ENCODE measurements around the gene MACROD2.

MACROD2 gene

DNA sequence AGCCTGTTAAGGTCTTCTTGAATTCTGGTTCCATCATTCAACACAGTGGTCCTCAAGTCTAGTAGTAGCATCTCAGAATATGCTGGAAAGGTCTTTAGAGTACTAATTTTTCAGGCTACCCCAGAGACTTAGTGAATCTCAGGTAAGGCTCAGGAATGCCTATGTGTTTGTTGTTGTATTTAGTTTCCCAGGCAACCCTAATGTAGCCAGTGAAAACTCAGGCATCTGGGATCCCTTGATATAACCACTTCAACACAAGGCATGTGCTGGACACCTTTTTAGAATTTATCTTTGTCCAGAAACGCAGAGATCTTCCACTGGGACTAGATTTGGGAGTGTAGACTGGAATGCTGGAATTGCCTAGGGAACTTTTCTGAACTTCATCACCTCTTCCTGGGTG lies 940.0 kb downstream of the MACROD2 start:
- no peak overlapping the region for H3K4me3 ChIP-seq (ENCODE audit: low read depth in 1 of 2, low read length in 1 of 2)
- no peaks in the 10 kb centered on the region for H3K9me3 ChIP-seq
- TF ChIP-seq CTCF (IDR thresholded peaks at IDR 0.05) = no peak
- no peaks in the 10 kb centered on the region for H3K36me3 ChIP-seq
- no peaks in the 10 kb centered on the region for H3K4me1 ChIP-seq (ENCODE audit: control insufficient read depth in 1 of 2, insufficient read depth in 1 of 2, low read depth in 1 of 2, low read length in 1 of 2)
- no peak overlapping the region for H3K27ac ChIP-seq
- H3K27me3 ChIP-seq = no peaks in the 10 kb centered on the region

DNA sequence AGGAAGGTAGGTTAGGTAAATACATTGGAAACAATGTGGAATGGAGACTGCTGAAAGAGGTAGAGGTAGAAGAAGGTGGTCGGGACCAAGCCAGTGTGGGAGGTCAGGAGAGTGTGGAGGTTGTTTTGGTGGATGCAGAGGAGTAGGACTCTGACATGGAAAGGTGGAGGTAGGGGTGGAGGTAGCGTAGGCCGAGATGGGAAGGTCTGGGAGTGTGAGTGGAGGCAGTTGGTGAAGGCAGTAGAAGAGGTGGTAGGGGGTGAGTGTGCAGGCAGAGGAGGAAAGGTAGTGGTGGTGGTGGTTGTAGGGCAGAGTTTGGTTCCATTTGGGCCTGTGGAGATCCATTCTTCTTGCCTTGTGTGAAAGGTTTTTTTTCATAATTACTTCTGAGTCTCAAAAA lies 941.7 kb downstream of the MACROD2 start:
- Histone ChIP-seq H3K9me3 (no peaks in the 10 kb centered on the region), H3K4me1 (ENCODE audit: control insufficient read depth in 1 of 2, insufficient read depth in 1 of 2, low read depth in 1 of 2, low read length in 1 of 2) (no peaks in the 10 kb centered on the region)
- TF ChIP-seq CTCF (IDR thresholded peaks at IDR 0.05) = no peak

DNA sequence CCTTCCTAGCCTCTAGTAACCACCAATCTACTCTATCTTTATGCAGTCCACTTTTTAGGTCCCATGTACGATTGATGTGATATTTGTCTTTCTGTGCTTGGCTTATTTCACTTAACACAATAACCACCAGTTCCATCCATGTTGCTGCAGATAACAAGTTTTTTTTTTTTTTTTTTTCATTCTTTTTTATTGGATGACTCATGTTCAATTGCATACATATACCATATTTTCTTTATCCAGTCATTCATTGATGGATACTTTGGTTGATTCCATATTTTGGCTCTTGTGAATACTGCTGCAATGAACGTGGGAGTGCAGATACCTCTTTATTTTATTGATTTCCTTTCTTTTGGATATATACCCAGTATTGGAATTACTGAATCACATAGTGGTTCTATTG lies 942.5 kb downstream of the MACROD2 start:
- no peaks in the 10 kb centered on the region for H3K9me3 ChIP-seq
- no peak overlapping the region for H3K4me3 ChIP-seq (ENCODE audit: low read depth in 1 of 2, low read length in 1 of 2)
- no peaks in the 10 kb centered on the region for H3K36me3 ChIP-seq
- no peak overlapping the region for H3K27ac ChIP-seq
- no peak for TF ChIP-seq CTCF (IDR thresholded peaks at IDR 0.05)
- H3K27me3 ChIP-seq = no peaks in the 10 kb centered on the region
- no peaks in the 10 kb centered on the region for H3K4me1 ChIP-seq (ENCODE audit: control insufficient read depth in 1 of 2, insufficient read depth in 1 of 2, low read depth in 1 of 2, low read length in 1 of 2)

More for the DNA sequence above, 941.7 kb downstream of the MACROD2 start:
- Histone ChIP-seq H3K27ac (no peak overlapping the region), H3K27me3 (no peaks in the 10 kb centered on the region), H3K4me3 (ENCODE audit: low read depth in 1 of 2, low read length in 1 of 2) (no peak overlapping the region), H3K36me3 (no peaks in the 10 kb centered on the region)

DNA sequence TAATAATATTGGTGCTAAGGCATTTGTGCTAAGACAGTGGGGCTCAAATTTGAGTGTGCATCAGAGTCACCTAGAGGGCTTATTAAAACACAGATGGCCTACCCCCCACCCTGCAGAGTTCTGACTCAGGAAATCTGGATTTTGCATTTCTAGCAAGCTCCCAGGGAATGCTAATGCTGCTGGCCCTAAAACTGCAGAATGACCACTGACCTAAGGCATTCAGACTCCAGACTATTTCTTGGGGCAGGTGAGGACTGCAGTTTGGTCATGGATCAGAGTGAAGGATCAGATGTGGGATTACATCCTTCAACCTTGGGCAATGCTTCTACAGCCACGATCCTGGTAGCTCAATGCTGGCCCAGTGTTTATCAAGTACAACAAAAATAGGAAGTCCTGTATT lies 952.2 kb downstream of the MACROD2 start:
- no peak for TF ChIP-seq CTCF (IDR thresholded peaks at IDR 0.05)
- no peaks in the 10 kb centered on the region for H3K9me3 ChIP-seq
- no peaks in the 10 kb centered on the region for H3K36me3 ChIP-seq
- H3K4me3 ChIP-seq (ENCODE audit: low read depth in 1 of 2, low read length in 1 of 2) = no peak overlapping the region
- no peak overlapping the region for H3K27ac ChIP-seq
- no peaks in the 10 kb centered on the region for H3K4me1 ChIP-seq (ENCODE audit: control insufficient read depth in 1 of 2, insufficient read depth in 1 of 2, low read depth in 1 of 2, low read length in 1 of 2)
- no peaks in the 10 kb centered on the region for H3K27me3 ChIP-seq

DNA sequence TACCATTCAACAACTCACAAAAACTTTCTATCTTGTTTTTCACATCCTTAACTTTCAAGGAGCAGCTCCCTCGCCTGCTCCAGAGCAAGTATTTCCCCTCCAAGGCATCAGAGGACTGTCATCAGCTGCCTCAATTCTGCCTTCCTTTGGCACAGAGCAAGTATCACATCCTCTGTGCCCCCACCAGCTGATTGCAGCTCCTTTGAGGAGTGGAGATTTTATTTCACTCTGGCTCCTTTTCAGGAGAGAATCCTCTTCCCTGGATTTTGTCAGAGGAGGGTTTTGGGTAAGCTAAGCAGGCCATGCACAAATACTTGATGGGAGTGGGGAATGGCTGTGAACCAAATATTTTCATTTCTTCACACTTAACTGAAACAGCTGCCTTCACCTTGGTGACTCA lies 952.6 kb downstream of the MACROD2 start:
- no peak overlapping the region for H3K4me3 ChIP-seq (ENCODE audit: low read depth in 1 of 2, low read length in 1 of 2)
- no peak overlapping the region for H3K27ac ChIP-seq
- no peaks in the 10 kb centered on the region for H3K9me3 ChIP-seq
- H3K36me3 ChIP-seq = no peaks in the 10 kb centered on the region
- no peaks in the 10 kb centered on the region for H3K4me1 ChIP-seq (ENCODE audit: control insufficient read depth in 1 of 2, insufficient read depth in 1 of 2, low read depth in 1 of 2, low read length in 1 of 2)
- H3K27me3 ChIP-seq = no peaks in the 10 kb centered on the region
- TF ChIP-seq CTCF (IDR thresholded peaks at IDR 0.05) = no peak

DNA sequence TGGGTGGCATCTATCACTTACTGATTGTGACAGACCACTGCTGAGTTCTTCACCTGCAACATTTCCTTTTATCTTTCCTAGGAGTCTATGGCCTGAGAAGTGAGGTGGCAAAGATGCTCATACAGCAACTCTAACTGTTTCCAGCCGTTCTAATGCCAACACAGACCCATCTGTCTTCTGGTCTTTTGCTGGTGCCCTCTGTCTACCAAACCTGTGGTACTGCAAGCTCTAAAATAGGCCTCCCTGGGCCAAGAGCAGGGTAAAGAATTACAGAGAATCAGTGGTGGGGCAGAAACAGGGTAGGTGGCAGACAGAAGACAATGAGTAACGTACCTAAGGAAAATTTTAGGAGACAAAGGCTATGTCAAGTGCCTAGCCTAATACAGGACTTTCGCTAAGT lies 953.1 kb downstream of the MACROD2 start:
- no peak overlapping the region for H3K4me3 ChIP-seq (ENCODE audit: low read depth in 1 of 2, low read length in 1 of 2)
- H3K27ac ChIP-seq = no peak overlapping the region
- no peaks in the 10 kb centered on the region for H3K27me3 ChIP-seq
- H3K4me1 ChIP-seq (ENCODE audit: control insufficient read depth in 1 of 2, insufficient read depth in 1 of 2, low read depth in 1 of 2, low read length in 1 of 2) = no peaks in the 10 kb centered on the region
- H3K36me3 ChIP-seq = no peaks in the 10 kb centered on the region
- TF ChIP-seq CTCF (IDR thresholded peaks at IDR 0.05) = no peak
- no peaks in the 10 kb centered on the region for H3K9me3 ChIP-seq
